ENCODE measurements around the gene SRP19. TPM values are rescaled to one million over a fixed set of nuclear protein-coding genes. Genes with fewer than 3 reads are reported as not detected.
A peak's percentile ranks its signal among the peaks of the same experiment; 100 is the strongest.

Gene SRP19
- 10 to 100 TPM; 15.7 to 58.6 (median 40.6) TPM for total RNA-seq

GRCh38 chr5:112860929-112861637 is at the start of gene SRP19:
SRP19 (plus strand) TSS chr5:112861287; CDS start chr5:112861377, 90 bp downstream.
- in situ Hi-C loops (cut with MboI; ENCODE audit: low pct_ligation_motif_present in 1 of 4, low pct_unique_long_range_greater_than_20kb in 1 of 4, low sequenced_read_pairs in 3 of 4) (no loop called here), intact Hi-C loops (cut with DNase I; ENCODE audit: low total_unique reads) (no loop called here)
- peak within 1 kb of the TSS; percentile 67 to 98 (median 88) for H3K4me3 ChIP-seq
- H3K9me3 ChIP-seq, result no peaks in the 10 kb centered on the region
- H3K36me3 ChIP-seq, result peaks cover 0 to 19% (median 4%) of the 10 kb centered on the region in 4 donors
- peak; percentile 95 for DNase-seq
- peaks cover 0 to 33% (median 18%) of the 10 kb centered on the region in 4 donors for H3K4me1 ChIP-seq
- H3K27ac ChIP-seq, result peak within 1 kb of the TSS; percentile 86 to 92 (median 90)
- no peaks in the 10 kb centered on the region for H3K27me3 ChIP-seq
- TF ChIP-seq CTCF (IDR thresholded peaks at IDR 0.05), result no peak
- peak in 2 of 3 donors; percentile 65 to 69 for TF ChIP-seq POLR2AphosphoS5 (IDR thresholded peaks at IDR 0.05)
- TF ChIP-seq POLR2A (IDR thresholded peaks at IDR 0.05), result peak; percentile 71
- no peak for TF ChIP-seq EP300 (IDR thresholded peaks at IDR 0.05; ENCODE audit: low read depth)
- 2% methylated on average over 47 of the region's 47 CpGs; no CpG with 5 or more reads in 1 of the 2 donors for WGBS, 2 donors (ENCODE audit: low coverage in 1 of 2)

GRCh38 chr5:112812549-112812948 is 48.5 kb upstream of the SRP19 start:
- no peak for TF ChIP-seq EP300 (IDR thresholded peaks at IDR 0.05; ENCODE audit: low read depth)
- no peak for TF ChIP-seq CTCF (IDR thresholded peaks at IDR 0.05)
- TF ChIP-seq POLR2A (IDR thresholded peaks at IDR 0.05), result no peak
- TF ChIP-seq POLR2AphosphoS5 (IDR thresholded peaks at IDR 0.05), result no peak
- H3K9me3 ChIP-seq, result no peaks in the 10 kb centered on the region
- H3K27ac ChIP-seq, result no peak overlapping the region
- no peaks in the 10 kb centered on the region for H3K27me3 ChIP-seq
- DNase-seq, result no peak
- WGBS, 2 donors (ENCODE audit: low coverage in 1 of 2), result 83 to 94% methylated on average over 1 of the region's 1 CpG
- intact Hi-C loops (cut with DNase I; ENCODE audit: low total_unique reads) (no loop called here), in situ Hi-C loops (cut with MboI; ENCODE audit: low pct_ligation_motif_present in 1 of 4, low pct_unique_long_range_greater_than_20kb in 1 of 4, low sequenced_read_pairs in 3 of 4) (no loop called here)
- H3K4me1 ChIP-seq, result no peaks in the 10 kb centered on the region
- no peak overlapping the region for H3K4me3 ChIP-seq
- peaks cover 0 to 26% (median 5%) of the 10 kb centered on the region in 4 donors for H3K36me3 ChIP-seq

- intact Hi-C loops (cut with DNase I; ENCODE audit: low total_unique reads), result no loop called here
- Histone ChIP-seq H3K9me3 (no peaks in the 10 kb centered on the region), H3K27me3 (no peaks in the 10 kb centered on the region), H3K4me3 (no peak overlapping the region), H3K27ac (no peak overlapping the region), H3K36me3 (peaks cover 0 to 54% (median 10%) of the 10 kb centered on the region in 4 donors), H3K4me1 (no peaks in the 10 kb centered on the region)
- no peak for TF ChIP-seq CTCF (IDR thresholded peaks at IDR 0.05)
- no peak for TF ChIP-seq POLR2A (IDR thresholded peaks at IDR 0.05)
- no peak for TF ChIP-seq EP300 (IDR thresholded peaks at IDR 0.05; ENCODE audit: low read depth)
- no peak for TF ChIP-seq POLR2AphosphoS5 (IDR thresholded peaks at IDR 0.05)
- in situ Hi-C loops (cut with MboI; ENCODE audit: low pct_ligation_motif_present in 1 of 4, low pct_unique_long_range_greater_than_20kb in 1 of 4, low sequenced_read_pairs in 3 of 4), result no loop called here
- no peak for DNase-seq
- WGBS, 2 donors (ENCODE audit: low coverage in 1 of 2), result 98 to 100% methylated on average over 1 of the region's 1 CpG
These were observed 40.8 kb upstream of the SRP19 start for GRCh38 chr5:112820246-112820645.

- TF ChIP-seq POLR2A (IDR thresholded peaks at IDR 0.05) (no peak), CTCF (IDR thresholded peaks at IDR 0.05) (no peak), EP300 (IDR thresholded peaks at IDR 0.05; ENCODE audit: low read depth) (no peak), POLR2AphosphoS5 (IDR thresholded peaks at IDR 0.05) (no peak)
- WGBS, 2 donors (ENCODE audit: low coverage in 1 of 2), result 60 to 71% methylated on average over 4 of the region's 4 CpGs
- H3K27me3 ChIP-seq, result no peaks in the 10 kb centered on the region
- intact Hi-C loops (cut with DNase I; ENCODE audit: low total_unique reads) (no loop called here), in situ Hi-C loops (cut with MboI; ENCODE audit: low pct_ligation_motif_present in 1 of 4, low pct_unique_long_range_greater_than_20kb in 1 of 4, low sequenced_read_pairs in 3 of 4) (no loop called here)
- H3K4me3 ChIP-seq, result no peak overlapping the region
- H3K4me1 ChIP-seq, result no peaks in the 10 kb centered on the region
- no peak overlapping the region for H3K27ac ChIP-seq
- no peak for DNase-seq
- peaks cover 0 to 48% (median 5%) of the 10 kb centered on the region in 4 donors for H3K36me3 ChIP-seq
- no peaks in the 10 kb centered on the region for H3K9me3 ChIP-seq
These were observed 38.6 kb upstream of the SRP19 start for GRCh38 chr5:112822456-112822855.

Data from transverse colon (tissue), 4 donors.